ENCODE data around the gene RNF157. TPM values are rescaled to one million over a fixed set of nuclear protein-coding genes. Genes with fewer than 3 reads are reported as not detected.

RNF157 gene
- total and polyA plus RNA-seq, 2 of the 4 experiments (the other 2 are of a cell fraction), result 0.54 to 1.3 TPM

- no peaks in the 10 kb centered on the region; the same call in 1 of the 2 replicates for H3K9me1 ChIP-seq (ENCODE audit: insufficient read depth, low read length)
- no peaks in the 10 kb centered on the region for H3K9me3 ChIP-seq (ENCODE audit: control insufficient read depth, insufficient read depth, low read length)
- dilution Hi-C loops (cut with HindIII; ENCODE audit: low sequenced_read_pairs, unreplicated experiment), result no loop called here
- no peaks in the 10 kb centered on the region; the same call in 1 of the 2 replicates for H3K4me1 ChIP-seq (ENCODE audit: control insufficient read depth, insufficient read depth, low read length)
- no peak overlapping the region for H3K4me3 ChIP-seq (ENCODE audit: insufficient read depth, low read depth, low read length)
- no peak overlapping the region for H2BK20ac ChIP-seq (ENCODE audit: low read depth, low read length)
- no peak overlapping the region for H2BK5ac ChIP-seq (ENCODE audit: low read depth, low read length, poor library complexity, severe bottlenecking)
- no peak overlapping the region for H3K9ac ChIP-seq (ENCODE audit: low read depth, low read length)
- peaks cover 82% of the 10 kb centered on the region for H3K27me3 ChIP-seq (ENCODE audit: control insufficient read depth, insufficient read depth, low read length)
- no peaks in the 10 kb centered on the region for H4K20me1 ChIP-seq (ENCODE audit: insufficient read depth, low read length)
- no peak overlapping the region for H2BK120ac ChIP-seq (ENCODE audit: low read depth, low read length)
- CTCF ChIA-PET, result interaction anchor here (0.7 kb wide), 1 partner anchor 44 kb away, joined by 3 read pairs; no protein-coding TSS in a partner anchor
- no CpG with 5 or more reads among the region's 23 CpGs for WGBS, 2 experiments (ENCODE audit: extremely low coverage in 2 of 2, insufficient read length in 1 of 2)
- H3K79me1 ChIP-seq (ENCODE audit: low read depth in 1 of 2, low read length in 2 of 2), result no peaks in the 10 kb centered on the region
- no peak overlapping the region for H2AK5ac ChIP-seq (ENCODE audit: low read depth, low read length)
- H2AK9ac ChIP-seq (replicated peaks; ENCODE audit: low read depth, low read length, poor library complexity), result no peak overlapping the region
- H2AFZ ChIP-seq (replicated peaks; ENCODE audit: low read length, poor library complexity), result no peak overlapping the region
- H4K8ac ChIP-seq (ENCODE audit: low read depth in 2 of 2, low read length in 2 of 2), result no peak overlapping the region
- intact Hi-C loops (cut with micrococcal nuclease), result loop anchor here (5.0 kb wide), 1 partner anchor 129 kb away; the partner anchor contains the start of gene UBALD2
- TF ChIP-seq RFX5 (IDR thresholded peaks at IDR 0.05; ENCODE audit: low read depth, low read length) (no peak), FOS (IDR thresholded peaks at IDR 0.05; ENCODE audit: low read depth, low read length) (no peak), MAFK (IDR thresholded peaks at IDR 0.05; ENCODE audit: low read depth, low read length) (no peak), MAZ (IDR thresholded peaks at IDR 0.05; ENCODE audit: borderline replicate concordance, low read depth, low read length) (no peak), RCOR1 (IDR thresholded peaks at IDR 0.05; ENCODE audit: insufficient replicate concordance, low read length) (no peak), USF2 (IDR thresholded peaks at IDR 0.05; ENCODE audit: low read depth, low read length) (no peak), POLR2A (IDR thresholded peaks at IDR 0.05; ENCODE audit: low read depth, low read length) (no peak), RAD21 (IDR thresholded peaks at IDR 0.05; ENCODE audit: low read length) (no peak), CTCF (conservative IDR thresholded peaks at IDR 0.05; ENCODE audit: low read depth, low read length) (no peak), CEBPB (IDR thresholded peaks at IDR 0.05; ENCODE audit: low read depth, low read length) (no peak)
- TF ChIP-seq, protein P1, sequence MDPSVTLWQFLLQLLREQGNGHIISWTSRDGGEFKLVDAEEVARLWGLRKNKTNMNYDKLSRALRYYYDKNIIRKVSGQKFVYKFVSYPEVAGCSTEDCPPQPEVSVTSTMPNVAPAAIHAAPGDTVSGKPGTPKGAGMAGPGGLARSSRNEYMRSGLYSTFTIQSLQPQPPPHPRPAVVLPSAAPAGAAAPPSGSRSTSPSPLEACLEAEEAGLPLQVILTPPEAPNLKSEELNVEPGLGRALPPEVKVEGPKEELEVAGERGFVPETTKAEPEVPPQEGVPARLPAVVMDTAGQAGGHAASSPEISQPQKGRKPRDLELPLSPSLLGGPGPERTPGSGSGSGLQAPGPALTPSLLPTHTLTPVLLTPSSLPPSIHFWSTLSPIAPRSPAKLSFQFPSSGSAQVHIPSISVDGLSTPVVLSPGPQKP (IDR thresholded peaks at IDR 0.05; ENCODE audit: borderline replicate concordance, low read depth, low read length), result no peak
- ATAC-seq (ENCODE audit: low read depth) (no peak), DNase-seq (no peak)
- no peak overlapping the region for H3K4me2 ChIP-seq (ENCODE audit: low read depth, low read length)
- no peak overlapping the region for H3K14ac ChIP-seq (replicated peaks; ENCODE audit: low read depth, low read length)
- no peak overlapping the region for H3K4ac ChIP-seq (ENCODE audit: low read depth, low read length)
- H2BK15ac ChIP-seq (ENCODE audit: low read depth, low read length), result no peak overlapping the region
- in situ Hi-C loops (cut with MboI; ENCODE audit: low sequenced_read_pairs), result no loop called here
- no TSS peak for BruUV-seq (replicated peaks)
- H3K23ac ChIP-seq (ENCODE audit: low read depth, low read length), result no peak overlapping the region
- no peak overlapping the region for H3K56ac ChIP-seq (ENCODE audit: extremely low read depth, insufficient read depth, low read length)
- no peak overlapping the region for H4K91ac ChIP-seq (ENCODE audit: insufficient read depth, low read depth, low read length)
- no peak overlapping the region for H3K18ac ChIP-seq (ENCODE audit: low read depth, low read length)
- no peaks in the 10 kb centered on the region for H3K36me3 ChIP-seq (ENCODE audit: control insufficient read depth, insufficient read depth, low read length)
- no peak overlapping the region for H3K27ac ChIP-seq (ENCODE audit: insufficient read depth, low read length)
- H4K5ac ChIP-seq (ENCODE audit: low read depth, low read length), result no peak overlapping the region
- POLR2A ChIA-PET (ENCODE audit: unreplicated experiment), result interaction anchor here (0.5 kb wide), 1 partner anchor 9 kb away, joined by 3 read pairs; no protein-coding TSS in a partner anchor
These were observed 101.9 kb downstream of the RNF157 start for GRCh38 chr17:76138234-76138895.

Measured in IMR-90 (cell line).